HG03139 (cell line): ENCODE results near the gene ARL2.
A peak's percentile ranks its signal among the peaks of the same experiment; 100 is the strongest.
"Not testable (repeated sequence)": the region's sequence is repeated elsewhere in the genome, so short reads cannot be mapped to it uniquely, and the experiment has no call there.

ENCODE experiments used
- ATAC-seq: cut with Tn5 transposase; IDR thresholded peaks from one replicate; pipeline ENCODE4 v1.9.1; 2021; ENCODE audit not compliant: unreplicated experiment

The ARL2 gene

DNA sequence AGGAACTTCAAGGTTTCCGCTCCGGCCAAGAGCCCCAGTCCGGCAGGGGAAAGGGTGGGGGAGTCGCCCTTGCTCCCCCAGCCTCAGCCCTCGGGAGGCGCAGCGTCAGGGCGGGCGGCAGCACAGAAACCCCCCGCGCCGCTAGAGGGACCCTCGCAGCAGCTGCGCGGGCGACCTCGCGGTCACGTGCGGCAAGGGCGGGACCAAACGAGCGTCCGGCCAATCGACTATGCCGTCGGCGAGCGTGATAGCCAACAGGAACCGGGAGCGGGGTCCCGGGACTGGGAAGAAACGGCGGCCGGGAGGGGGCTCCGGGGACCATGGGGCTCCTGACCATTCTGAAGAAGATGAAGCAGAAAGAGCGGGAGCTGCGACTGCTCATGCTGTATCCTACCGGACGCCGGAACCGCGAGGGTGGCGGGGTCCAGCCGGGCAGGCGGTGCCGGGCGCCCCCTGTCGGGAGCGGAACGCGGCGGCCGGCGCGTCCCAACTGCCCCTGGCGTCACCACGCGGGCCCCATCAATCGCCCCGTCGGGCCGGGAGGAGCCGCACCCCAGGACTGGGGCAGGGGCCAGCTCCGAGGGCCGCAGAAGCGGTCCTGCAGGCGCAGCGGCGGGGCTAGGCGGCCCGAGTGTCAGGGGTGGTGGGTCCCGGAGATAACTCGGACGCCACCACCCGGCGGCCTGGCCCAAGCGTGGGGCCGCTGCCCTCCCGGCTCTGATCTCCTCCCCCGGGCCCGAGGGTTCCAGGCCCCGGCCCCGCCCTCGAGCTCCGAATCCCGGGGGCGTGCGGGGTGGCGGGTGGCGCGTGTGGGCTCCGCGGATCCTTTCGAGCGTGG is at the start of gene ARL2:
Gene ARL2 (plus strand): TSS at position 273 of the 838 bp plus-strand sequence. CDS start 48 bp downstream, at position 321.
- peak; percentile 62 for ATAC-seq

DNA sequence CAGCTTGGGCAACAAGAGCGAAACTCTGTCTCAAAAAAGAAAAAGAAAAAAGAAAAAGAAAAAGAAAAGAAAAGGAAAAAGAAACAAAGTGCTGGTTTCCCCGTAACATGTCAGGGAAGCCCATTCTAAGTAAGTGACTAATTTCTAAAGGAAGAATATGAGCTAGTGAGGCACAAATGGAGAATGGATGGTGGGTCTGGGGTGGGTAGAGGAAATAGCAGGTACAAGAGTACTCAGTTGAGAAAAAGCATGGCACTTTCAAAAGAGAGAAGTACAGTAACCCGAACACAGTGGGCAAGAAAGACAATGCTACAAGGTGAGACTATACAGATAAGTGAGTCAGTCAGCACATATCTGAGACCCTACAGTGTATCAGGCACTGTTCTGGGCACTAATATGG is 46.6 kb upstream of the ARL2 start:
- no peak for ATAC-seq

DNA sequence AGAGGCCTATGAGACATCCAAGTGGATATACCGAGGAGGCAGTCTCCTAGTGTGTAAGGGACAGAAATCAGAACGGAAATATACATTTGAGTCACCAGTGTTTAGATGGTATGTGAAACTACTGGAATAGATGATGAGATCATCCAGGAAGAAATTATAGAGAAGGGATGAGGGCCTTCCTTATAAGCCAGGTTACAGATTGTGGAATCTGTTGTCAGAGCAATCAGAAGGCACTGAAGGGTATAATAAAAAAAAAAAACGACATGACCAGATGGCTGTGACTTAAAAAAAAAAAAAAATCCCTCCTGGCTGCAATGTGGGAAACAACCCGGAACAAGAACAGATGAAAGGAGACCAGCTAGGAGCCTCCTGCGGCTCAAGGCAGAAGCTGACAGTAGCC is 44.8 kb upstream of the ARL2 start:
- no peak for ATAC-seq

DNA sequence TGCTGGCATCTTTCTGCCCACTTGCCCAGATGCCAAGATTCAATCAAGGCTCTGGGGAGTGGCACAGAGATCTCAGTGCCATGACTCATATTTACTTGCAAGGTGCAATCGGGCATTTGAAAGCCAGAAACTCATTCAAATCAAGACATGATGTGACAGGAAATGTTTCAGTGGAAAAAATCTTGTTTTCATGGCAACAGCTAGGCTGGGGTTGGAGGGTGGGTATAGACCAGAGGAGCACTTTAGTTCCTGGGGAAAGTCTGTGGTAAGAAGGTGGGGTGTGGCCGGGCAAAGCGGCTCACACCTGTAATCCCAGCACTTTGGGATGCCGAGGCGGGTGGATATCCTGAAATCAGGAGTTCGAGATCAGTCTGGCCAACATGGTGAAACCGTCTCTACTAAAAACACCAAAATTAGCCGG is 43.2 kb upstream of the ARL2 start:
- ATAC-seq = no peak

DNA sequence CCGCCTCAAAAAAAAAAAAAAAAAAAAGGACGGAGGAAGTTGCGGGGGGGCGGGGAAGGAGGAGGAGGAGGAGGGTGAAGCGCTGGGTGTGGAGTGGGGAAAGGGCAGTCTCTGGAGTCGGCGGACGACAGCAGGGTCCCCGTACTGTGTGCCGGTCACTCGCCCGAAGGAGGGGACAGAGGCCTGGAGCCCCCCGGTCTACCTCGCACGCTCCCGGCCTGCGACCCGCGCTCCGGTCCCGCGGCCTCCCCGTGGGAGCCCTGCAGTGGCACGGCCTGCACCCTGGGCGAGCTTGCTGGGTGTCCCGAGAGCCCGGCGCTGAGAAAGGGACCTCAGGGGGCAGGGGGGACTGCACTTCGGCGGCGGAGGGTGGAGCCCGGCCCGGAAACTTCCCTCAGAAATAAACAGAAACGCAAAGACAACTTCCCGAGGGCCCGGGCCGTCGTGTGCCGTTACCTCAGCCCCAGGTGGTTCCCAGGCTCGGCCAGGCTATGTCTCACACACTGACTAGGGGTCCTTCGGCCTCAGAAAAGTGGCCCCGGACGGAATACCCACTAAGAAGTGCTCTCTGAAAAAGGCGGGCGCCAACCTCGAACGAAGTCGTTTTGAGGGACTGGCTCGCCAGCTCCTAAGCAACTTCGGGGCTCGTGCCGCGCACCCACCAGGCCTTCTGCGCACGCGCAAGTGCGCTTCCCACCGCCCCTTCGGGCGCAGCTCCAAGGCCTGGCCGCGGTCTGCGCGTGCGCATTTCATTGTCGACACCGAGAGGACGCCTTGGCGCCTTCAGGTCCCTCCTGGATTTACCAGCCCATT is 42.3 kb upstream of the ARL2 start, which contains the start of gene MAJIN:
Gene MAJIN (minus strand): TSS at position 688 of the 813 bp plus-strand sequence. CDS start 12,703 bp downstream, outside the sequence.
- ATAC-seq = no peak

DNA sequence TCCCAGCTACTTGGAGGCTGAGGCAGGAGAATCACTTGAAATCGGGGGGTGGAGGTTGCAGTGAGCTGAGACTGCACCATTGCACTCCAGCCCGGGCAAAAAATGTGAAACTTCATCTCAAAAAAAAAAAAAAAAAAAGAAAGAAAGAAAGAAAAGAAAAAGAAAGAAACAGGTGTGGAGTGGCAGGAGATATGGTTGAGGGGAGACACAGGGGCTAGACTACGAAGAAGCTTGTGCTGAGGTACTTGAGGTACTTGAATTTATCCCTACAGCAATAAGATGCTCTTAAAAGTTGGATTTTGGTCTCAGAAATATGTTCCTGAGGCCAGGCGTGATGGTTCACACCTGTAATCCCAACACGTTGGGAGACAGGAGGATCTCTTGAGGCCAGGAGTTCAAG is 39.8 kb upstream of the ARL2 start:
- no peak for ATAC-seq

DNA sequence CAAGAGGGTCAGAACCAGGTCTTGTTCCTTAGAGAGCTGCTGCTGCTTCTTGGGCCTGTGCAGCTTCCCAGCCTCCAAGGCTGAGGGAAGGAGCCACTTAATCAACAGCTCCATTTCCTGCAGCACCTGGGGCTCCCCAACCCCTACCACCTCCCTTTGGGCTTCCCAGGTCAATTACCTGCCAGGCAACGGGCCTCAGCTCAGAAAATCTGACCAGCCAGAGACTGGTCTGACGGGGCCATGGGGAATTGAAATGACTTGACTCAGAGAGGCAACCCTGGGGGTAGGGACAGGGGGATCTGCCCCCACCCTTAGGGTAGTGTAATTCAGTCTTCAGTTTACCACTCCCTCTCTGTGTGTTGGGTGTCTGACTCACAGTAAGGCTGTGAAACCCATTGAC is 37.3 kb upstream of the ARL2 start:
- no peak for ATAC-seq

DNA sequence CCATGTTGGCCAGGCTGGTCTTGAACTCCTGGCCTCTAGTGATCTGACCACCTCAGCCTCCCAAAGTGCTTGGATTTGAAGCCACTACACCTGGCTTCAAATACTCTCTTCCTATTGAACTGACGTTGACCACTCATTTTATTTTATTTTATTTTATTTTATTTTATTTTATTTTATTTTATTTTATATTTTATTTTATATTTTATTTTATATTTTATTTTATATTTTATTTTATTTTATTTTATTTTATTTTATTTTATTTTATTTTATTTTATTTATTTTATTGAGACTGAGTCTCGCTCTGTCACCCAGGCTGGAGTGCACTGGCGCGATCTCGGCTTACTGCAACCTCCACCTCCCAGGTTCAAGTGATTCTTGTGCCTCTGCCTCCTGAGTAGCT is 30.6 kb upstream of the ARL2 start:
- not testable (repeated sequence) for ATAC-seq

DNA sequence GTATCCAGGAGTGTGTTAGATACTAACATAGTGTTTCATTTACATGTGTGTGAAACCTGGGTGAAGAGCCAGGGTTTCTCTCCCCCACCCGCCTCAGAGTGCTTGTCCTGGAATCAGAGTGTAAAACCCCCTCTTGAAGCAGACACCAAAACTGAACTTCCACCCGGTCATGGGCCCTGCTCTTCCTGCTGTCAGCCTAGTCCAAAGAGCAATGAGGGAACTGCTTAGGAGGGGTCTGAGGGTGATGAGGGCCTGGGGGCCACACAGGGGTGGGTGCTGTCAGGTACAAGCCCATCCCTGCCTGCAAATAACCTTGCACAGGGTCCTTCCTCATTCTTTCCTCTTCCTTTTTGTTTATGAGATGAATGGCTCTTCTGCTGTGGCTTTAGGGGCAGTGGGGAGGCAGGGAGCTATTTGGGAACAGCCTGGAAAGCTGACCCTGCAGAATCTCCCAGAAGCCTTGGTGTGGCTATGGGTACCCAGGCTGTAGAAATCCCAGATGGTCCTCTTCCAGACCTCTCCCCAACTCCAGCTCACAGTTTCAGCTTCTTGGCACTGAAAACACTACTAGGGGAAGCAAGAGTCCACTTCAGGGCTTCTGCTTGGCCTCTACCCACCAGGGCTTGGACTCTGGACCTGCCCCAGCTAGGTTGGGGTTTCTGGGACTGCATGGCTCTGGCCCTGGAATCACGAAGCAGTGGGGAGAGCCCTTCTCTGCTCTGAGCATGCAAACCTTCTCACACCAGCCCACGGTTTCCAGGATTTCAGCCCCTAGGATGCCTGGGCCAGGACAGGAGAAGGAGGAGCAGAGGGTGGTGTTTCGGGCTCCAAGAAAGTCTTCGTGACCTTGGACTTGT is 25.7 kb upstream of the ARL2 start:
- no peak for ATAC-seq

DNA sequence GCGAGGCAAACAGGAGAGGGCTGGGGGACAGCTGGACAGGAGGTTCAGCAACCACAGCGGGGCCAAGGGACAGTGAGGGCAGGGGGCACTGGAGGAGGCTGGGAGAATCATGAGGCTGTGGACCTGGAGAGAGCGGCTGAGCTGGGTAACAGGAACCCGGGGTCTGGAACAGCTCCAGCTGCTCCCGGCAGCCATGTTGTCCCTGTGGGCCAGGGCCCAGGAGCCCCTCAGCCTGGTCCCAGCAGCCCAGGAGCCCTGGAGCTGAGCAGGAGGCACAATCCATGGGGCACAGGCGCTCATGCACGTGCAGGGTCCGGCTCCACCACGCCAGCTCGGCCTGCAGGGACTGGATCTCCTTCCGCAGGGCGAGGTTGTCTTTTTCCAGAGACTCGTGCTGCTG is 24.5 kb upstream of the ARL2 start:
- ATAC-seq = no peak

DNA sequence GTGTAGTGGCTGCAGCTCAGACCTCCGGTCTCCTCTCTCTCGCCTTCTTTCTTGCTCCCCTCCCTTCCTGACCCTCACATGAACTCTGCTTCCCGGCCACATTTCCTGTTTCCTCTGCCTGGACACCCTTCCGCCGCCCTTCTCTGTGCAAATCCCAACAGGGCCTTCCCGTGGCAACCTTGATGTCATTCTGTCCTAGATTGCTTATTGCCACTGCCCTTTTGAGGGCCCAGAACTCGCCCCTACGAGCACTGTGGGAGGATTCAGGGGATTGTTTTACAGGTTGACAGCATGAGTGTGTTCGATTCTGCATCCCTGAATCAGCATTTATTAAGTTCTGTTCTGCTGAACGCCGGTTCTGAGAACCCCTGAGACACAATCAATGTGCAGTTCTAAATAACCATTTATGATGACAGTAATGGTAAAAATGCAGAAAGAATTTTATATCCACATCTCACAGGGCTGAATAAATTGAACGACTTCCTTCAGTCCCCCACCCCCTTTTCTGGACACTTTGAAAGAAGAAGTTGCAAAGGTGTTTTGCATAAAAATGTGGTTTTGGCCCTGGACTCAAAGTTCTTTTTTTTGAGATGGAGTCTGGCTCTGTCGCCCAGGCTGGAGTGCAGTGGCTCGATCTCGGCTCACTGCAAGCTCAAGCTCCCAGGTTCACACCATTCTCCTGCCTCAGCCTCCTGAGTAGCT is 23.6 kb upstream of the ARL2 start:
- ATAC-seq = no peak

DNA sequence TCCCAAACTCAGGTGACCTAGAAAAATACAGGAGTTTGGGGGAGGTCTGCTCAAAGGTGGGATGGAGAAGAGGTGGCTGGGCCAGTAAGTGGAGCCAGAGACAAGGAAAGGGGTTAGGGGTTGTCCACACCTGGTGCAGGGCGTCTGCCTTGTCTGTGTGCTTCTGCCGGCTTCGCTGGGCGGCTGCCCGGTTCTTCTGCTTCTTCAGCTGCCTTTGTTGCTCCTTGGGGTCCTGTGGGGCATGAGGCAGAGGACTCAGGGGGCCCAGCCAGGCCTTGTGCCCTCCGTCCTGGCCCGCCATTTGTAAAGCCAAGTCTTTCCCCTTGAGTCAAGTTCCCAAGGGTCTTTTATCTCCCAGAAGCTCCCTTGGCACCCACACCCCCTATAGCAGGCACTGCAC is 19.6 kb upstream of the ARL2 start:
- ATAC-seq = no peak

DNA sequence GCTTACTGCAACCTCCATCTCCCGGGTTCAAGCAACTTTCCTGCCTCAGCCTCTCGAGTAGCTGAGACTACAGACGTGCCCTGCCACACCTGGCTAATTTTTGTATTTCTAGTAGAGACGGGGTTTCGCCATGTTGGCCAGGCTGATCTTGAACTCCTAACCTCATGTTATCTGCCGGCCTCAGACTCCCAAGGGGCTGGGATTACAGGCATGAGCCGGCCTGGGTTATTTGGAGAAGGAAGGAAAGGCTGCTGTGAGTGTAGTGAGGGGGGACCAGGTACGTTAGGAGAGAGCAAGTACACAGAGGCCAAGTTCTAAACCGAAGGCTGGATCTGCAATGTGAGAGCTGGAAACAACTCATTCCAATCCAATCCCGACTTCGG is 17.6 kb upstream of the ARL2 start:
- ATAC-seq = no peak

DNA sequence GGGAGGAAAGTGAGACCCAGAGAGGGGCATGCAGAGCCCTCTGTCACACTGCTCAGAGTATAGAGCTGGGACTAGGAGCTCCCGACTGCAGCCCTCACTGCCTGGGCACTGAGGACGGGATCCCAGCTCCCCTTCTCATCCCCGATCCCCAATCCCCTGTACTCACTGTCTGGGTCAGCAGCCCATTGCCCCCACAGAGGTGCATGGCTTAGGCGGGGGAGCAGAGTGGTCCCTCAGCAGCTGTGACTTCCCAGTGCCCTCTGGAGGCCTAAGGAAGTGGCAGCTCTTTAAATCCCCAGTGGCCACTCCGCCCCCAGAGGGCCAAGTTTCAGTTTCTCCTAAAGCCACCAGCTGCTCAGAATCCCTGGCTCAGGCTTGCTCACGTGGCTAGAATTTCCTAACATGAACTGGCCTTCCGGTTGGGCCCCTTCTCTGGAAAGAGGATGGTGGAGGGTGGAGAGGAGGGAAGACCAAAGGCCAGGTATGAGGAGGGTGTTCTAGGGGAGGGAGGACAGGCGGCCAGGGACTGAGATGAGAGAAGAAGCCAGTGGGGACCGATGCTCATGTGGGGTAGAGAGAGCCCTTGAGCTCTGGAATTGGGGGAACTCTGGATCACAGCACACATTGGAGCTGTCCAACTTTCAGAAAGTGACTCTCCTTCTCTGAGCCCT is 17.1 kb upstream of the ARL2 start, which contains the start of gene BATF2:
Gene BATF2 (minus strand): TSS at position 262 of the 671 bp plus-strand sequence. CDS start 57 bp downstream, at position 205.
- no peak for ATAC-seq

DNA sequence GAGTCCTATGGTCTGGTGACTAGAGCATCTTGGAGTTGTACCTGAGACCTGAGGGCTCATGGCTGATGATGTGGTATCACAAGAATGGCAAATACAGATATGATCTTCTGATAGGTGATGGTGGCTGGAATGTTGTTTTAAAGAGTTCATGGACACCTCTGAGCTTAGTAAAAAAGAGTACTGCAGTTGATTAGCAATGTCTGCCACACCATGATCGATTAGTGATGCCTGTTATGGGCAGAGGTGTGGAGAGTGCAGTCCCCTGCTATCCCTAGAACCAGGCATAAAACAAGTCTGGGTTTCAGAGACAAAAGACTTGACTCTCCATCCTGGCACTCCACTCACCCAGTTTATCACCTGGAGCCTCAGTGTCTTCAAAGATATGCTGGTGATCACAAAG is 15.8 kb upstream of the ARL2 start:
- ATAC-seq = no peak

DNA sequence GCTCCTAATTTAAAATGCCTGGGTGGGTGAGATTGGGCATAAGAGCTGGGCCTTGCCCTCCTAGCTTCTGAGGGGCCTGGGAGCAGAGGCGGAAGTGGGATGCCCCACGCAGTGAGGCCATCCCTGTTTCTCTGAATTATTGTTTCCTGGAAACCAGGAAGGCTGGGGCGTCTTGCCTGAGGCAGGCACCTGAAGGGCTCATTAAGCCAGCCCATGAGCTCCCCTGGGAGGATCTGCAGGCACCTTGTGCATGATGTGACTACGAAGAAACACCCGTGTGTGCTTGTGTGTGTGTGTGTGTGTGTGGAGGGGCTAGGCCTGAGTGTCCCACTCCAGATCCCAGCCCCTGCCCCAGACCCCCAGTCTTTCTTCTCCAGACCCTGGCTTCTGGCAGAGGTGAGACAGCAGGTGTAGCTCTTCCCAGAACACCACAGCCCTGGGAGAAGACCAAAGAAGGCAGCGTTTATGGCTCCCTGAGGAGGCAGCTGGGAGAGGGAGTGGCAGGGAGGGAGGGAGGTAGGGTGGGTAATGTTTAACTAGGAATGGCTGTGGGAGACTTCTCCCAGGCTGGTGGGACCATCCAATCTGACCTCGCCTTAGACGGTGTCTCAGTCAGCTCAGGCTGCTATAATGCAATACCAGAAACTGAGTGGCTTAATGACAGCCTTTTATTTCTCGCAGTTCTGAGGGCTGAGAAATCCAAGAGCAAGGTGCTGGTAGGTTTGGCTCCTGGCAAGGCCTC is 15.1 kb upstream of the ARL2 start:
- no peak for ATAC-seq

DNA sequence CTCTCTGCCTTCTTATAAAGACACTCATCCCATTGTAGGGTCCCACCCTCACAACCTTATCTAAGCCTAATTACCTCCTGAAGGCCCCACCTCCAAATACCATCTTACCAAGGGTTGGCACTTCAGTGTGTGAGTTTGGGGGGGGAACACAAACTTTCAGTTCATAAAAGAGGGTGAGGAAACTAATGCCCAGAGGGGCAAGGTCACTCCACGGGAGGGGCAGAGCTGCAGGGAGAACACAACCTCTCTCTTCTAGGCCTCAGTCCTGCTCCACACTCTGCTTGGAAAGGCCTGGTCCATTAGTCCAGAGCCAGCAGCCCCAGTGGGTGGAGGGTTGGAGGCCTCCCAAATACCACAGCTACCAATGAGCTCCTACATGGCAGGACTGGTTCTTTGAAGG is 14.5 kb upstream of the ARL2 start:
- ATAC-seq = no peak

DNA sequence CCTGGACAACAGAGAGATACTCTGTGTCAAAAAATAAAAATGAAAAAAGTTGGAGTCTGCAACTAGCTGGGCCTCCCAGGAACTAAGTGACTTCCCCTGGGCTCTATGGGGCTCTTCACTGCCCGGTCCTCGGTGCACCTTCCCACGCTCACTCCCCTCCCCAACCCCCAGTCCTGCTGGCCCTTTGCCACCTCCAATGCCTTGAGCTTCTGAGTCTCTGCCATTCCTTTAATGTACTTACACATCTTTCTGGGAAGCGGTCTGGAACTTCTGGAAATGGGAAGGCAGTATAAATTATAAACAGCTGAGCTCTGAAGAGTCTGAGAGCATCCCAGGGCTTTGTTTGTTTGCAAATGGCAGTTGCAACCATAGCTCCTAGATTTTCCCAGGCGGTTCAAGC is 11.3 kb upstream of the ARL2 start:
- no peak for ATAC-seq

DNA sequence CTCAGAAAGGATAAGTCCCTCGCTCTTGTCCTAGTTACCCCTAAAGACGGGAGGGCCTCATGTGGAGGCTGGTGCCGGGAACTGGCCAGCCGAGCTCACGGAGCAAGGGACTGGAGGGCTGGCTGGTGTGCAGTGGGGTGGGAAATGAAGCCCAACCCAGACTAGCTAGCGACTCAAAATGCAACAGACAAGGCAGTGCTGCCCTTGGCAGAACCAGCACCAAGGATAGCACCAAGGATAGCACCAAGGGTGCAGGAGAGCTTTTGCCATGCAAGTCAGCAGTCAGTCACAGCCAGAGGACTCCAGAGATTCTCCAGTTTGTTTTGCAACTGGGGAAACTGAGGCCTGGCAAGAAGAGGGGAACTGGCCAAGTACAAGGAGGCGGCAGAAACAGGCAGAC is 10.7 kb upstream of the ARL2 start:
- ATAC-seq = no peak
